Measurements from ENCODE around the gene TCP1. TPM values are rescaled to one million over a fixed set of nuclear protein-coding genes. Genes with fewer than 3 reads are reported as not detected.
A peak's percentile ranks its signal among the peaks of the same experiment; 100 is the strongest.

TCP1 gene
- total and polyA plus RNA-seq, 2 of the 13 experiments (the other 11 are each of a cell fraction or from before 2014, with no cell fraction given) = 116 to 553 TPM

GRCh38 chr6:159761873-159762680, 27.3 kb downstream of the TCP1 start, which contains the start of gene ACAT2 (continued):
- TF ChIP-seq LRRFIP1 (CRISPR knock-in tag; conservative IDR thresholded peaks at IDR 0.05) (peak; percentile 63; the same call in 1 of the 2 replicates), ZSCAN29 (CRISPR knock-in tag; conservative IDR thresholded peaks at IDR 0.05) (no peak), NR2F1 (CRISPR knock-in tag; IDR thresholded peaks at IDR 0.05) (no peak), ZFP37 (CRISPR knock-in tag; IDR thresholded peaks at IDR 0.05; ENCODE audit: borderline replicate concordance) (peak; percentile 65; the same call in 1 of the 2 replicates), BCL6 (CRISPR knock-in tag; IDR thresholded peaks at IDR 0.05) (no peak), ATRX (CRISPR knock-in tag; IDR thresholded peaks at IDR 0.05; ENCODE audit: borderline replicate concordance) (no peak), SOX6 (IDR thresholded peaks at IDR 0.05) (no peak), SOX6 (CRISPR knock-in tag; IDR thresholded peaks at IDR 0.05) (peak; percentile 83), ZNF350 (CRISPR knock-in tag; IDR thresholded peaks at IDR 0.05; ENCODE audit: borderline replicate concordance, low read depth) (peak; percentile 89), ATF2 (CRISPR knock-in tag; IDR thresholded peaks at IDR 0.05) (peak; percentile 35), ZNF275 (CRISPR knock-in tag; IDR thresholded peaks at IDR 0.05; ENCODE audit: borderline replicate concordance) (peak; percentile 89), CREB1 (IDR thresholded peaks at IDR 0.05) (peak; percentile 89), CREB1 (CRISPR knock-in tag; IDR thresholded peaks at IDR 0.05) (peak; percentile 95), ZFP36L2 (CRISPR knock-in tag; IDR thresholded peaks at IDR 0.05) (peak; percentile 87; the same call in 1 of the 2 replicates), MAFF (IDR thresholded peaks at IDR 0.05; ENCODE audit: low read depth, low read length) (no peak), MAF1 (CRISPR knock-in tag; IDR thresholded peaks at IDR 0.05; ENCODE audit: borderline replicate concordance) (peak; percentile 58), ELF4 (CRISPR knock-in tag; IDR thresholded peaks at IDR 0.05; ENCODE audit: borderline replicate concordance) (peak; percentile 67; the same call in 1 of the 2 replicates), ZNF253 (CRISPR knock-in tag; IDR thresholded peaks at IDR 0.05; ENCODE audit: borderline replicate concordance) (no peak), ZNF101 (CRISPR knock-in tag; IDR thresholded peaks at IDR 0.05; ENCODE audit: borderline replicate concordance, low read depth) (no peak; the same call in 1 of the 2 replicates), ZNF841 (CRISPR knock-in tag; IDR thresholded peaks at IDR 0.05; ENCODE audit: borderline replicate concordance) (no peak), XBP1 (CRISPR knock-in tag; IDR thresholded peaks at IDR 0.05) (no peak), SP4 (CRISPR knock-in tag; IDR thresholded peaks at IDR 0.05) (peak; percentile 97), TIGD3 (CRISPR knock-in tag; IDR thresholded peaks at IDR 0.05; ENCODE audit: borderline replicate concordance) (peak; percentile 25; the same call in 1 of the 2 replicates), DNMT1 (CRISPR knock-in tag; IDR thresholded peaks at IDR 0.05) (no peak)

Measured in HepG2 (cell line).